GM19324 (cell line): Measurements from ENCODE around the gene CCND2.
"Not testable (repeated sequence)": the region's sequence is repeated elsewhere in the genome, so short reads cannot be mapped to it uniquely, and the experiment has no call there.

Source experiments
- ATAC-seq: cut with Tn5 transposase; IDR thresholded peaks from one replicate; pipeline ENCODE4 v1.9.1; 2021; ENCODE audit warnings: mild to moderate bottlenecking, moderate library complexity; ENCODE audit not compliant: unreplicated experiment, low FRiP score

Gene CCND2

DNA sequence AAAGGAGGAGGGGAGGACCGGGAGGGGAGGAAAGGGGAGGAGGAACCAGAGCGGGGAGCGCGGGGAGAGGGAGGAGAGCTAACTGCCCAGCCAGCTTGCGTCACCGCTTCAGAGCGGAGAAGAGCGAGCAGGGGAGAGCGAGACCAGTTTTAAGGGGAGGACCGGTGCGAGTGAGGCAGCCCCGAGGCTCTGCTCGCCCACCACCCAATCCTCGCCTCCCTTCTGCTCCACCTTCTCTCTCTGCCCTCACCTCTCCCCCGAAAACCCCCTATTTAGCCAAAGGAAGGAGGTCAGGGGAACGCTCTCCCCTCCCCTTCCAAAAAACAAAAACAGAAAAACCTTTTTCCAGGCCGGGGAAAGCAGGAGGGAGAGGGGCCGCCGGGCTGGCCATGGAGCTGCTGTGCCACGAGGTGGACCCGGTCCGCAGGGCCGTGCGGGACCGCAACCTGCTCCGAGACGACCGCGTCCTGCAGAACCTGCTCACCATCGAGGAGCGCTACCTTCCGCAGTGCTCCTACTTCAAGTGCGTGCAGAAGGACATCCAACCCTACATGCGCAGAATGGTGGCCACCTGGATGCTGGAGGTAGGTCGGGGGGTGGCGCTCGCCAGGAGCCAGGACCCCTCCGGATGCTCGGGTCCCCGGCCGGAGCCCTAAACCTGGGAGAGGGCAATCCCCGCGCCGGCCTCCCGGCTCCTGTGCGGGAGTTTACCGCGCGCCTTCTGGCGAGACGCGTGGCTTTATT lies at the start of gene CCND2:
Gene CCND2, plus strand, starts transcription at position 111 of the 744 bp plus-strand sequence. Its CDS starts 279 bp downstream, at position 390.
- ATAC-seq = no peak

- ATAC-seq = no peak
These were observed 49.2 kb upstream of the CCND2 start for GRCh38 chr12:4224206-4224889.

- no peak for ATAC-seq
These were observed 48.0 kb upstream of the CCND2 start for GRCh38 chr12:4225571-4225970.

DNA sequence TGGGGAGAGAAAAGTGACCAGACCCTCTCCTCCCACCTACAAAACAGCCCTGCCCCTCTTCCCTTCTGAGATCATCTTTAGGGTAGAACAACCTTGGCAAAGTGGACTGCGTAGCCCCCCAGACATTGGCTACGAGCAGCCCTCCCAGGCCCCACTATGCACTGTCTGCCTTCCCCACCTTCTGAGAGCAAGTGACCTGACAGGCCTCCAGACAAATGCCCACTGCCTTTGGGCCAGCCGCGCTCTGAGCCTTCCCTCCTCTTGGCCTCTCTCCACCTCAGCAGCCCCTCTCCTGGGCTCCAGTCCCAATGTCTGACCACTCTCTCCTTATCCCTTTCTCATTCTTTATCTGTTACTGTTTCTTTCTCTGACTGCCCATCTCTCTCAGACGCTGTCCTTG lies 46.5 kb upstream of the CCND2 start:
- ATAC-seq = no peak

DNA sequence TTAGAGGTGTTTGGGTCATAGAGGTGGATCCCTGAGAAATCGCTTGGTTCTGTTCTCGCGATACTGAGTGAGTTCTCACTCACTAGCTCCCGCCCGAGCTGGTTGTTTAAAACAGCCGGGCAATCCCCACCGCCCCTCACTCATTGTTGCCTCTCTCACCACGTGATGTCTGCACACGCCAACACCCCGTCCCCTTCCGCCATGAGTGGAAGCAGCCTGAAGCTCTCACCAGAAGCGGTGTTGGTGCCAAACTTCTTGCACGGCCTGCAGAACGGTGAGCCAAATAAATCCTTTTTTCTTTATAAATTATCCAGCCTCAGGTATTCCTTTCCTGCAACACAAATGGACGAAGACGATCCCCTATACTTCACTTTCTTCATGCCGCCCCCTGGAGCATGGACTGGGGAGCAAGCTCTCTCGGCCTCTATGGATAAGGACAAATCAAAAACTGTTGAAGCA lies 45.4 kb upstream of the CCND2 start:
- no peak for ATAC-seq

- ATAC-seq = no peak
These were observed 43.0 kb upstream of the CCND2 start for GRCh38 chr12:4230526-4230925.

DNA sequence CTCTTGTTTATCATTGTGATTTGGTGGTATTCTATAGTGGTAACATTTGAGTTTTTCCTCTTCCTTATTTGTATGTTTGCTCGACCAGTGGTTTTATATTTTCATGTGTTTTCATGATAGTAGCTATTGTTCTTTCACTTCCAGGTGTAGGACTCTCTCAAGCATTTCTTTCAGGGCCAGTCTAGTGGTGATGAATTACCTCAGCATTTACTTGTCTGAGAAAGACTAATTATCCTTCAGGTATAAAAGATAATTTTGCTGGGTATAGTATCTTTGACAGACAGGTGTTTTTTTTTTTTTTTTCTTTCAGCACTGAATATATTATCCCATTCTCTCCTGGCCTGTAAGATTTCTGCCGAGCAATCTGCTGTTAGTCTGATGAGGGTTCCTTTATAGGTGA lies 35.0 kb upstream of the CCND2 start:
- ATAC-seq = no peak

GRCh38 chr12:4239746-4240145 lies 33.8 kb upstream of the CCND2 start:
- no peak for ATAC-seq

DNA sequence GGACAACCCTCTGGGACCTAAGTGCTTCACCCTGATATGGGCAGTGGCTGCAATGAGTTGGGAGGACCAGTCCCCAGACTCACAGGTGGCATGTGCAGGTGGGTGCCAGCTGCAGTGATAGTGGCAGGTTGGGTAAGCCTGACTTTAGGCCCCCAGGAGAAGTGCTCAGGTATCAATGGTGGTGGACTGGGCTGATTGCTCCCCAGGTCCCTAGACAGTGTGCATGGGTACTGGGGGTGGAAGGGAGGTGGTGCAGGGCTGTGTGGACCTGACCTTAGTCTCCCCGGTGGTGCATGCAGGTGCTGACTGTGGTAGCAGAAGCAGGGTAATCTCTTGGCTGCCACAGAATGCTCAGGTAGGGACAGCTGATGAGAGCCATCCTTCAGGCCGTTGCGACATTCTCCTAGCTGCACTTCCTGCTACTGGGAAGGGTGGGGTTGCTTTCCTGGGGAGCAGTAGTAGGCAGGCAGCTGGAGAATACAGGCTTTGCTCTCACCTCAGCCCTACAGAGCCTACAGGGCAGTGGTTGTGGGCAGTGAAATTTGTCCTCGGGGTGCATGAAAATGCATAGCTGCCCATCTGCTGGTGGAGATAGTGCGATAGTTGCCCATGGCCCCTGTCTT lies 33.3 kb upstream of the CCND2 start:
- no peak for ATAC-seq

DNA sequence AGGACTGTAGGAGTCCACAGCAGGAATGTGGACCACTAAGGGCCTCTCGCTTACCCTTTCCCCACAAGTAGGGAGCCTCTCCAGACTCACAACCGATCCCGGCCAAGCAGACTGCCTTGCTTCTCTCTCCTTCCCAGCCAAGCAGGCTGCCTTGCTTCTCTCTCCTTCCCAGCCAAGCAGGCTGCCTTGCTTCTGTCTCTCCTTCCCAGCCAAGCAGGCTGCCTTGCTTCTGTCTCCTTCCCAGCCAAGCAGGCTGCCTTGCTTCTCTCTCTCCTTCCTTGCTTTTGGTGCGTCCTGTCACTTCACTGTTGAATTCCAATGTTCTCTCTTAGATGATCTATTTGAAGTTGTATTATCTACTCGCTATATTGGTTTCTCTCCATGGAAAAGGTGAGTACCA lies 32.6 kb upstream of the CCND2 start:
- ATAC-seq = no peak

DNA sequence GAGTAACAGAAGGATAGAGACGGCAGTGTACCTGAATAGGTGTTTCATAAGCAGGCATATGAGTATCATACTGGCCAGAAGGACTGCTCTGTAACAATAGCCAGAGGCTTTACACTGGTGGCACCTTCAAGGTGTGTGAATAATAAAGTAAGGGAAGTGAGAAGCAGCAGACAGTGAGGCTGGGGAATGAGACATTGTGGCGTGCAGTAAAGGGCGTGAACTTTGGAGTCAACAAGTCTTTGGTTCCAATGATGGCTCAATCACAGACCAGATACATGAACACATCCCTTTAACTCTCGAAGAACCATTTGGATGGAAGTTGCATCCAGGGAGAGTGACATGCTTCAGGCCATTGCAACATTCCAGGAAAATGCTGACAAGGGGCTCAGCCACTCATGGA lies 32.0 kb upstream of the CCND2 start:
- ATAC-seq = no peak

GRCh38 chr12:4242595-4242994 lies 31.0 kb upstream of the CCND2 start:
- no peak for ATAC-seq

- ATAC-seq = no peak
These were observed 30.5 kb upstream of the CCND2 start for GRCh38 chr12:4243091-4243490.

- not testable (repeated sequence) for ATAC-seq
These were observed 30.0 kb upstream of the CCND2 start for GRCh38 chr12:4243491-4244100.

DNA sequence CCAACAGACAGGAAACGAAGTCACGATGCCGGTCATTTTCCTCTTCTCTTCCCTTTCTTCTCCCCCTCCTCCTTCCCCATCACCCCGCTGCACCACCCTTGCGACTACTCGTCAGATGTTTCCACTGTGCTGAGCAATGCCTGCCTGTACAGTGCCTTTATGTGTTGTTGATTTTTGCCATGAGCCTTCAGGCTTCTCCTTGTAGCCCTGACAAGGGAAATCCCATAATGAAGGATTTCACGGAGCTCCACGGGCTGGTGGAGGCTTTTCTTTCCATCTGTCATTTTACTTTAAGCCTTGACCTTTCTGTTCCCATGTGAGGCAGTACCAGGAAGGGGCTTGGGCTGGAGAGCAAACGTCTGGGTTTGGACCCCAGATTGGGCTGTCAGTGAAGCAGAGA lies 28.7 kb upstream of the CCND2 start:
- ATAC-seq = no peak

GRCh38 chr12:4245446-4245845 lies 28.1 kb upstream of the CCND2 start:
- ATAC-seq = no peak

- ATAC-seq = no peak
These were observed 27.4 kb upstream of the CCND2 start for GRCh38 chr12:4246116-4246515.

- no peak for ATAC-seq
These were observed 22.9 kb upstream of the CCND2 start for GRCh38 chr12:4250691-4251090.

DNA sequence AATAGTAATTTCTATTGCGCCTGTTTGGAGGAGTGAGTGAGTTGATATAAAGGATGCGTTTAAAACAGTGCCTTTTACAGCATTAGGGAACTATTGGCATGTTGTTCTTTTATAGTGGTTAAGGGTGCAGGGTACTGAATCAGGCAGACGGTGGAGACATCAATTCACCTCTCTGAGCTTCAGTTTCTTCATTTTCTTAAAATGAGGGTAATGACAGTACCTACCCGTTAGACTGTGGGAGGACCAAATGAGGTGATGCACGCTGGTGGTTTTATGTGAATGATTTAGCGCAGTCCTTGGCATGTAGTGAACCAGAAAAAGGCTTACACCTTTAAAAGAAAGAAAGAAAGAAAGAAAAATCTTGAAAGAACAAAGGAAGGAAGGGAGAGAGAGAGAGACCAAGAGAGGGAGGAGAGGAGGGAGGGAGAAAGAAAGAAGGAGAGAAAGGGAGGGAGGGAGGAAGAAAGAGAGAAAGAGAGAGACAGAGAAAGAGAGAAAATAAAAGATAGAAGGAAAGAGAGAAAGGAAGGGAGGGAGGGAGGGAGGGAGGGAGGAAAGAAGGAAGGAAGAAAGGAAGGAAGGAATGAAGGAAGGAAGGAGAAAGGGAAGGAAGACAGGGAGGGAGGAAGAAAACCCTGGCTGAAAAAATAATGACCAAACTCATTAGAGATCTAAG lies 22.2 kb upstream of the CCND2 start:
- no peak for ATAC-seq

DNA sequence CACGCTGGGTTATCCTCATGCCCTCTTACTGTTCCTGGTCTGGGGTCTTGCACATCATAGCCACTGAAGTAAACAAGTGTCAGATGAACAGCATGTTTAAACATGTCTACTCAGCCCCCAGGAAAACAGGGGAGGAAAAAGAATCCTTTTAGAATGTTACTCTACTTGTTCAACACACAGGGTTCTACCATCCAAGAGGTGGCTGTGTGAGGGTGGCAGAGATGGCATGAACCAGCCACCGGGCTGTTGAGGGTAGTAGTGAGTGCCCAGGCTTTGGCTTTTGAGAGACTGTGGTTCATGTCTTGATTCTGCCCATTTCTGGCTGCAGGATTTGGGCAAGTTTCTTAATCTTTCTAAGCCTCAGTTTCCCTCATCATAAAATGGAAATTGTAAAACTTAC lies 21.6 kb upstream of the CCND2 start:
- ATAC-seq = no peak

- no peak for ATAC-seq
These were observed 21.0 kb upstream of the CCND2 start for GRCh38 chr12:4252601-4253000.
